PFSK-1 (cell line): ENCODE results near the gene SAMD1.

Experiments
- FOXP2 ChIP-seq: optimal IDR thresholded peaks from 2 replicates; pipeline ENCODE3; 2011; ENCODE audit warnings: borderline replicate concordance, control low read depth, inconsistent platforms; ENCODE audit not compliant: insufficient read depth; ENCODE audit errors: extremely low read length, extremely low read depth
- POLR2AphosphoS5 ChIP-seq: IDR thresholded peaks from 2 replicates; pipeline ENCODE4 v1.6.1; 2012; ENCODE audit warnings: low read depth, mild to moderate bottlenecking, control low read depth, low read length, moderate library complexity
- TAF1 ChIP-seq: IDR thresholded peaks from 2 replicates; pipeline ENCODE4 v1.6.1; 2012; ENCODE audit warnings: low read length, control low read depth, borderline replicate concordance; ENCODE audit not compliant: insufficient read depth
- TF ChIP-seq, protein P1 (sequence below), 2 experiments: IDR thresholded peaks; 2 replicates each; pipeline versions ENCODE4 v1.6.1 to v1.8.0; 2011 to 2012; ENCODE audit warnings: low read depth in 2 of 2, low read length in 2 of 2, control low read depth in 1 of 2, inconsistent platforms in 1 of 2, mild to moderate bottlenecking in 1 of 2, moderate library complexity in 1 of 2; ENCODE audit not compliant: insufficient read depth in 1 of 2

GRCh38 chr19:14093117-14093823 is 2.7 kb upstream of the SAMD1 start:
- TF ChIP-seq TAF1 (no peak), POLR2AphosphoS5 (no peak), FOXP2 (no peak)
- TF ChIP-seq, protein P1, sequence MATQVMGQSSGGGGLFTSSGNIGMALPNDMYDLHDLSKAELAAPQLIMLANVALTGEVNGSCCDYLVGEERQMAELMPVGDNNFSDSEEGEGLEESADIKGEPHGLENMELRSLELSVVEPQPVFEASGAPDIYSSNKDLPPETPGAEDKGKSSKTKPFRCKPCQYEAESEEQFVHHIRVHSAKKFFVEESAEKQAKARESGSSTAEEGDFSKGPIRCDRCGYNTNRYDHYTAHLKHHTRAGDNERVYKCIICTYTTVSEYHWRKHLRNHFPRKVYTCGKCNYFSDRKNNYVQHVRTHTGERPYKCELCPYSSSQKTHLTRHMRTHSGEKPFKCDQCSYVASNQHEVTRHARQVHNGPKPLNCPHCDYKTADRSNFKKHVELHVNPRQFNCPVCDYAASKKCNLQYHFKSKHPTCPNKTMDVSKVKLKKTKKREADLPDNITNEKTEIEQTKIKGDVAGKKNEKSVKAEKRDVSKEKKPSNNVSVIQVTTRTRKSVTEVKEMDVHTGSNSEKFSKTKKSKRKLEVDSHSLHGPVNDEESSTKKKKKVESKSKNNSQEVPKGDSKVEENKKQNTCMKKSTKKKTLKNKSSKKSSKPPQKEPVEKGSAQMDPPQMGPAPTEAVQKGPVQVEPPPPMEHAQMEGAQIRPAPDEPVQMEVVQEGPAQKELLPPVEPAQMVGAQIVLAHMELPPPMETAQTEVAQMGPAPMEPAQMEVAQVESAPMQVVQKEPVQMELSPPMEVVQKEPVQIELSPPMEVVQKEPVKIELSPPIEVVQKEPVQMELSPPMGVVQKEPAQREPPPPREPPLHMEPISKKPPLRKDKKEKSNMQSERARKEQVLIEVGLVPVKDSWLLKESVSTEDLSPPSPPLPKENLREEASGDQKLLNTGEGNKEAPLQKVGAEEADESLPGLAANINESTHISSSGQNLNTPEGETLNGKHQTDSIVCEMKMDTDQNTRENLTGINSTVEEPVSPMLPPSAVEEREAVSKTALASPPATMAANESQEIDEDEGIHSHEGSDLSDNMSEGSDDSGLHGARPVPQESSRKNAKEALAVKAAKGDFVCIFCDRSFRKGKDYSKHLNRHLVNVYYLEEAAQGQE (IDR thresholded peaks at IDR 0.05; ENCODE audit: insufficient read depth in 1 of 2, low read depth in 2 of 2, low read length in 2 of 2), result no peak
